Gastroesophageal sphincter (tissue), 3 donors: ENCODE data around the gene ARHGEF2.

ENCODE experiments used
- CTCF ChIP-seq, 4 experiments: fragments of 200-600 bp in 2 of 4; fragments of 450-650 bp in 2 of 4; sonication (generic) in 1 of 4; IDR thresholded peaks; one replicate each; pipeline ENCODE4 v1.5.1; 2017 to 2019; ENCODE audit warnings: antibody characterized with exemption in 4 of 4, mild to moderate bottlenecking in 2 of 4, moderate library complexity in 2 of 4
- EP300 ChIP-seq: sonication (generic); formaldehyde crosslinking; IDR thresholded peaks from one replicate; pipeline ENCODE4 v1.6.1; 2017; ENCODE audit warnings: antibody characterized with exemption, mild to moderate bottlenecking
- POLR2AphosphoS5 ChIP-seq: sonication (generic); formaldehyde crosslinking; IDR thresholded peaks from one replicate; pipeline ENCODE4 v1.6.1; 2017; ENCODE audit warnings: antibody characterized with exemption

- TF ChIP-seq CTCF (IDR thresholded peaks at IDR 0.05) (no peak), POLR2AphosphoS5 (no peak), EP300 (no peak)
Observed at GRCh38 chr1:155920717-155921116, 57.6 kb downstream of the ARHGEF2 start.
